Cardiac muscle cell (in vitro differentiated cells and primary cell): ENCODE results near the gene HAND2. TPM values are rescaled to one million over a fixed set of nuclear protein-coding genes. Genes with fewer than 3 reads are reported as not detected.

Experiments
- DNase-seq, 2 donors: peaks; one replicate each; pipeline versions ENCODE4 v3.0.0 to v3.0.0-alpha.2; 2010 to 2017; ENCODE audit warnings: low read depth in 1 of 2, low spot score in 1 of 2
- H3K27ac ChIP-seq: fragments of 200-600 bp; sonication (generic); 2 replicates; pipeline ENCODE4 v1.5.1; 2016
- H3K27me3 ChIP-seq: fragments of 200-600 bp; sonication (generic); 2 replicates; pipeline ENCODE4 v1.6.0; 2016; ENCODE audit warnings: control low read depth
- H3K36me3 ChIP-seq: fragments of 200-600 bp; sonication (generic); 2 replicates; pipeline ENCODE4 v1.5.1; 2016; ENCODE audit warnings: control low read depth
- H3K4me1 ChIP-seq: fragments of 200-600 bp; sonication (generic); 2 replicates; pipeline ENCODE4 v1.8.1; 2017; ENCODE audit warnings: low read depth, mild to moderate bottlenecking, mixed run types
- H3K4me3 ChIP-seq: fragments of 200-600 bp; sonication (generic); 2 replicates; pipeline ENCODE4 v1.5.1; 2016; ENCODE audit warnings: mild to moderate bottlenecking
- H3K9me3 ChIP-seq: fragments of 200-600 bp; sonication (generic); 2 replicates; pipeline ENCODE4 v1.5.1; 2017; ENCODE audit warnings: low read depth, mild to moderate bottlenecking, control low read depth
- CTCF ChIP-seq: IDR thresholded peaks from 2 replicates; pipeline ENCODE4 v1.5.1; 2012; ENCODE audit warnings: low read depth, mild to moderate bottlenecking, low read length
- polyA plus RNA-seq: library from polyadenylated mRNA; unstranded; fragments of >200 nt; fragmentation: Nextera tagmentation; extraction: Ambion mirVana; gene quantifications from 2 replicates; pipeline ENCODE4 v1.2.1, GENCODE V29; 2016
- total RNA-seq: library from RNA; depleted of rRNA; stranded (reverse); fragments of >200 nt; gene quantifications from 2 replicates; pipeline ENCODE4 v1.2.3, GENCODE V29; 2016

Gene HAND2
- total and polyA plus RNA-seq, 2 experiments from 2014 or later, result 175 to 607 TPM

GRCh38 chr4:173560896-173561295 is 30.9 kb upstream of the HAND2 start:
- no peak overlapping the region for H3K27ac ChIP-seq
- no peak for TF ChIP-seq CTCF
- no peaks in the 10 kb centered on the region for H3K36me3 ChIP-seq
- H3K4me3 ChIP-seq, result no peak overlapping the region
- DNase-seq, result no peak
- H3K27me3 ChIP-seq, result no peaks in the 10 kb centered on the region
- no peaks in the 10 kb centered on the region for H3K4me1 ChIP-seq
- H3K9me3 ChIP-seq, result no peaks in the 10 kb centered on the region

- Histone ChIP-seq H3K4me1 (no peaks in the 10 kb centered on the region), H3K27me3 (no peaks in the 10 kb centered on the region), H3K4me3 (no peak overlapping the region), H3K9me3 (no peaks in the 10 kb centered on the region), H3K36me3 (no peaks in the 10 kb centered on the region), H3K27ac (no peak overlapping the region)
- TF ChIP-seq CTCF, result no peak
- DNase-seq, result no peak
Observed at GRCh38 chr4:173556398-173557131, 26.5 kb upstream of the HAND2 start.

GRCh38 chr4:173547889-173548288 is 17.9 kb upstream of the HAND2 start:
- peaks cover 6% of the 10 kb centered on the region for H3K4me1 ChIP-seq
- no peaks in the 10 kb centered on the region for H3K36me3 ChIP-seq
- peak in 1 of 2 donors; percentile 48 for DNase-seq
- H3K27ac ChIP-seq, result no peak overlapping the region
- TF ChIP-seq CTCF, result no peak
- H3K4me3 ChIP-seq, result no peak overlapping the region
- H3K27me3 ChIP-seq, result no peaks in the 10 kb centered on the region
- H3K9me3 ChIP-seq, result no peaks in the 10 kb centered on the region

- Histone ChIP-seq H3K36me3 (no peaks in the 10 kb centered on the region), H3K4me1 (peaks cover 6% of the 10 kb centered on the region), H3K27me3 (peaks cover under 1% of the 10 kb centered on the region), H3K4me3 (no peak overlapping the region), H3K27ac (no peak overlapping the region), H3K9me3 (no peaks in the 10 kb centered on the region)
- no peak for TF ChIP-seq CTCF
- no peak for DNase-seq
Observed at GRCh38 chr4:173546776-173547175, 16.7 kb upstream of the HAND2 start.

GRCh38 chr4:173545440-173545839 is 15.4 kb upstream of the HAND2 start:
- no peak overlapping the region for H3K27ac ChIP-seq
- no peaks in the 10 kb centered on the region for H3K9me3 ChIP-seq
- H3K36me3 ChIP-seq, result no peaks in the 10 kb centered on the region
- no peak for TF ChIP-seq CTCF
- H3K4me1 ChIP-seq, result peaks cover 6% of the 10 kb centered on the region
- peaks cover 14% of the 10 kb centered on the region for H3K27me3 ChIP-seq
- no peak for DNase-seq
- H3K4me3 ChIP-seq, result no peak overlapping the region
